Neural cell (in vitro differentiated cells): ENCODE measurements around the gene NUFIP2. TPM values are rescaled to one million over a fixed set of nuclear protein-coding genes. Genes with fewer than 3 reads are reported as not detected.
"Not testable (repeated sequence)": the region's sequence is repeated elsewhere in the genome, so short reads cannot be mapped to it uniquely, and the experiment has no call there.

ENCODE experiments used
- H2AFZ ChIP-seq: fragments of 200-600, 300-800 bp; sonication (generic), shearing (Covaris generic); 2 replicates; pipeline ENCODE4 v1.6.0; 2014; ENCODE audit warnings: low read depth, mild to moderate bottlenecking, antibody characterized with exemption, low read length, moderate library complexity
- H3F3A ChIP-seq: fragments of 200-600 bp; shearing (Covaris generic); 2 replicates; pipeline ENCODE4 v1.6.1; 2016; ENCODE audit warnings: mild to moderate bottlenecking, moderate library complexity, mixed read lengths, antibody characterized with exemption, low read length; ENCODE audit not compliant: insufficient read depth, poor library complexity, severe bottlenecking
- H3K27ac ChIP-seq: fragments of 200-600, 300-800 bp; sonication (generic), shearing (Covaris generic); 2 replicates; pipeline ENCODE4 v1.5.1; 2014; ENCODE audit warnings: mild to moderate bottlenecking, low read length, moderate library complexity
- H3K27me3 ChIP-seq: fragments of 300-800, 200-600 bp; sonication (generic), shearing (Covaris generic); 2 replicates; pipeline ENCODE4 v1.6.0; 2014; ENCODE audit warnings: mild to moderate bottlenecking, low read depth, low read length, moderate library complexity; ENCODE audit not compliant: insufficient read depth
- H3K36me3 ChIP-seq: fragments of 300-800, 200-600 bp; sonication (generic), shearing (Covaris generic); 2 replicates; pipeline ENCODE4 v1.5.1; 2014; ENCODE audit warnings: mild to moderate bottlenecking, antibody characterized with exemption, low read length, moderate library complexity; ENCODE audit not compliant: insufficient read depth
- H3K4me2 ChIP-seq: fragments of 300-800, 200-600 bp; sonication (generic), shearing (Covaris generic); 2 replicates; pipeline ENCODE4 v1.6.0; 2014; ENCODE audit warnings: mild to moderate bottlenecking, low read length
- H3K4me3 ChIP-seq: fragments of 300-800, 200-600 bp; sonication (generic), shearing (Covaris generic); 2 replicates; pipeline ENCODE4 v1.5.1; 2014; ENCODE audit warnings: mild to moderate bottlenecking, low read length, moderate library complexity
- H3K79me2 ChIP-seq: fragments of 200-600 bp; shearing (Covaris generic); replicated peaks from 2 replicates; pipeline ENCODE4 v1.6.0; 2014; ENCODE audit warnings: mild to moderate bottlenecking, low read length, moderate library complexity; ENCODE audit not compliant: insufficient read depth
- H3K9ac ChIP-seq: fragments of 300-800, 200-600 bp; sonication (generic), shearing (Covaris generic); 2 replicates; pipeline ENCODE4 v1.6.1; 2016; ENCODE audit warnings: mild to moderate bottlenecking, low read length, mixed read lengths
- H3K9me2 ChIP-seq: fragments of 200-600 bp; shearing (Covaris generic); 2 replicates; pipeline ENCODE4 v1.6.1; 2016; ENCODE audit warnings: mild to moderate bottlenecking, low read length, mixed read lengths; ENCODE audit not compliant: insufficient read depth
- H3K9me3 ChIP-seq: fragments of 200-600, 300-800 bp; sonication (generic), shearing (Covaris generic); 2 replicates; pipeline ENCODE4 v1.6.1; 2016; ENCODE audit warnings: mild to moderate bottlenecking, mixed run types, low read length, moderate library complexity, mixed read lengths
- H4K20me1 ChIP-seq: fragments of 200-600 bp; shearing (Covaris generic); 2 replicates; pipeline ENCODE4 v1.6.1; 2016; ENCODE audit warnings: mild to moderate bottlenecking, mixed run types; ENCODE audit not compliant: insufficient read depth
- CTCF ChIP-seq: fragments of 450-650 bp; IDR thresholded peaks from 2 replicates; pipeline ENCODE4 v1.5.1; 2014; ENCODE audit warnings: antibody characterized with exemption, mild to moderate bottlenecking, moderate library complexity; ENCODE audit not compliant: poor library complexity, severe bottlenecking
- EP300 ChIP-seq: fragments of 450-650 bp; conservative IDR thresholded peaks from 2 replicates; pipeline ENCODE4 v1.6.1; 2014; ENCODE audit warnings: antibody characterized with exemption, mild to moderate bottlenecking, moderate library complexity; ENCODE audit not compliant: poor library complexity, severe bottlenecking
- EZH2 ChIP-seq: fragments of 200-600, 300-800 bp; shearing (Covaris generic), sonication (generic); IDR thresholded peaks from 2 replicates; pipeline ENCODE4 v1.6.1; 2014; ENCODE audit warnings: antibody characterized with exemption, low read length, borderline replicate concordance, mild to moderate bottlenecking; ENCODE audit not compliant: insufficient read depth, poor library complexity, severe bottlenecking
- MXI1 ChIP-seq: fragments of 450-650 bp; conservative IDR thresholded peaks from 2 replicates; pipeline ENCODE4 v1.6.1; 2014; ENCODE audit warnings: antibody characterized with exemption, mild to moderate bottlenecking; ENCODE audit not compliant: poor library complexity, severe bottlenecking
- POLR2AphosphoS5 ChIP-seq: IDR thresholded peaks from 2 replicates; pipeline ENCODE4 v1.6.1; 2012
- RAD21 ChIP-seq: fragments of 450-650 bp; conservative IDR thresholded peaks from 2 replicates; pipeline ENCODE4 v1.6.1; 2014; ENCODE audit warnings: antibody characterized with exemption, mild to moderate bottlenecking, moderate library complexity
- REST ChIP-seq: IDR thresholded peaks from 2 replicates; pipeline ENCODE4 v1.6.1; 2012; ENCODE audit warnings: borderline replicate concordance
- SMC3 ChIP-seq: fragments of 450-650 bp; conservative IDR thresholded peaks from 2 replicates; pipeline ENCODE4 v1.6.1; 2014; ENCODE audit warnings: antibody characterized with exemption, mild to moderate bottlenecking, moderate library complexity; ENCODE audit not compliant: poor library complexity
- TAF1 ChIP-seq: IDR thresholded peaks from 2 replicates; pipeline ENCODE4 v1.6.1; 2012; ENCODE audit warnings: low read depth
- polyA plus RNA-seq: library from polyadenylated mRNA; depleted of rRNA; stranded (reverse); fragments of >200 nt; gene quantifications from 2 replicates; pipeline ENCODE4 v1.2.3, GENCODE V29; 2014

The NUFIP2 gene
- polyA plus RNA-seq, 1 donor from 2014 or later, result 22.4 TPM

GRCh38 chr17:29235904-29236303 lies 58.0 kb downstream of the NUFIP2 start:
- Histone ChIP-seq H3K79me2 (no peaks in the 10 kb centered on the region), H3K27me3 (no peaks in the 10 kb centered on the region), H3K9me3 (no peaks in the 10 kb centered on the region), H2AFZ (no peak overlapping the region), H3K27ac (no peak overlapping the region), H3K36me3 (no peaks in the 10 kb centered on the region), H3K4me3 (no peak overlapping the region), H3K4me2 (no peak overlapping the region), H3F3A (no peaks in the 10 kb centered on the region), H3K9me2 (no peaks in the 10 kb centered on the region), H4K20me1 (no peaks in the 10 kb centered on the region), H3K9ac (no peak overlapping the region)
- TF ChIP-seq REST (no peak), RAD21 (no peak), POLR2AphosphoS5 (no peak), EZH2 (no peak), CTCF (no peak), EP300 (no peak), TAF1 (no peak), MXI1 (no peak), SMC3 (no peak)

GRCh38 chr17:29234972-29235371 lies 59.0 kb downstream of the NUFIP2 start:
- not testable (repeated sequence) for H3K27me3 ChIP-seq, H3K9me2 ChIP-seq, H3K9ac ChIP-seq, H3K4me2 ChIP-seq, H3K27ac ChIP-seq, H3K9me3 ChIP-seq, H3F3A ChIP-seq, H3K4me3 ChIP-seq, H3K79me2 ChIP-seq, H4K20me1 ChIP-seq, H3K36me3 ChIP-seq, H2AFZ ChIP-seq

- Histone ChIP-seq H4K20me1 (no peaks in the 10 kb centered on the region), H3K79me2 (no peaks in the 10 kb centered on the region), H3K9me2 (no peaks in the 10 kb centered on the region), H3K4me3 (no peak overlapping the region), H3K9ac (no peak overlapping the region), H3K4me2 (no peak overlapping the region), H3K36me3 (no peaks in the 10 kb centered on the region), H3K27ac (no peak overlapping the region), H3F3A (no peaks in the 10 kb centered on the region), H2AFZ (no peak overlapping the region), H3K27me3 (no peaks in the 10 kb centered on the region), H3K9me3 (no peaks in the 10 kb centered on the region)
- no peak for TF ChIP-seq EP300
- TF ChIP-seq REST, result no peak
- no peak for TF ChIP-seq RAD21
- TF ChIP-seq POLR2AphosphoS5, result no peak
- TF ChIP-seq EZH2, result no peak
- no peak for TF ChIP-seq MXI1
- TF ChIP-seq SMC3, result no peak
- TF ChIP-seq CTCF, result no peak
These were observed 60.6 kb downstream of the NUFIP2 start for GRCh38 chr17:29233301-29233700.
